GM12878 (cell line): ENCODE measurements around the gene SLC7A1. TPM values are rescaled to one million over a fixed set of nuclear protein-coding genes. Genes with fewer than 3 reads are reported as not detected.
A peak's percentile ranks its signal among the peaks of the same experiment; 100 is the strongest.

Experiments used
- ATF7 ChIP-seq: fragments of 450-650 bp; IDR thresholded peaks from 2 replicates; pipeline ENCODE4 v1.6.1; 2016; ENCODE audit warnings: low read depth, mild to moderate bottlenecking
- BRCA1 ChIP-seq: IDR thresholded peaks from 2 replicates; pipeline ENCODE4 v1.6.1; 2011; ENCODE audit warnings: low read depth, low read length, improper control_type of control experiment
- CBX3 ChIP-seq: fragments of 200-600 bp; sonication (generic); IDR thresholded peaks from 2 replicates; pipeline ENCODE4 v1.6.1; 2016; ENCODE audit warnings: low read depth, borderline replicate concordance
- CREB1 ChIP-seq: IDR thresholded peaks from 2 replicates; pipeline ENCODE4 v1.6.1; 2012; ENCODE audit warnings: low read depth, mild to moderate bottlenecking, inconsistent platforms
- EP300 ChIP-seq, 2 experiments: fragments of 150-350 bp in 1 of 2; IDR thresholded peaks; 2 replicates each; pipeline ENCODE4 v1.6.1; 2011 to 2012; ENCODE audit warnings: low read depth in 2 of 2, low read length in 2 of 2, borderline replicate concordance in 1 of 2, improper control_type of control experiment in 1 of 2, inconsistent platforms in 1 of 2; ENCODE audit not compliant: control insufficient read depth in 1 of 2
- IKZF1 ChIP-seq: fragments of 450-650 bp; conservative IDR thresholded peaks from 2 replicates; pipeline ENCODE4 v1.6.1; 2017; ENCODE audit warnings: antibody characterized with exemption, mild to moderate bottlenecking
- JUND ChIP-seq: IDR thresholded peaks from 2 replicates; pipeline ENCODE4 v1.6.1; 2012; ENCODE audit warnings: low read depth, mild to moderate bottlenecking, low read length, improper control_type of control experiment, moderate library complexity
- PKNOX1 ChIP-seq: fragments of 450-650 bp; IDR thresholded peaks from 2 replicates; pipeline ENCODE4 v1.6.1; 2016; ENCODE audit warnings: mild to moderate bottlenecking
- POLR2AphosphoS2 ChIP-seq: IDR thresholded peaks from 2 replicates; pipeline ENCODE4 v1.6.1; 2011; ENCODE audit warnings: low read depth, mild to moderate bottlenecking, low read length, improper control_type of control experiment, moderate library complexity
- REST ChIP-seq: IDR thresholded peaks from 2 replicates; pipeline ENCODE4 v1.6.1; 2012; ENCODE audit warnings: mild to moderate bottlenecking, low read depth, low read length
- ZNF217 ChIP-seq: fragments of 450-650 bp; IDR thresholded peaks from 2 replicates; pipeline ENCODE4 v1.6.1; 2017; ENCODE audit warnings: antibody characterized with exemption, mild to moderate bottlenecking
- ZNF24 ChIP-seq: fragments of 450-650 bp; IDR thresholded peaks from 2 replicates; pipeline ENCODE4 v1.6.1; 2017; ENCODE audit warnings: antibody characterized with exemption, mild to moderate bottlenecking
- ZNF687 ChIP-seq: fragments of 450-650 bp; IDR thresholded peaks from 2 replicates; pipeline ENCODE4 v1.6.1; 2017; ENCODE audit warnings: mild to moderate bottlenecking, moderate library complexity
- polyA plus RNA-seq, 11 experiments: library from polyadenylated mRNA; depleted of rRNA in 4 of 11; unstranded in 6 of 11; stranded (reverse) in 5 of 11; fragments of >200 nt; fragmentation: Nextera tagmentation in 4 of 11; fragmentation: Illumina TruSeq in 1 of 11; extraction: Ambion mirVana in 4 of 11; extraction: Trizol in 1 of 11; gene quantifications; 1 replicate in 1 of 11; 2 replicates in 10 of 11; pipeline versions ENCODE4 v1.2.1 to v1.2.3, GENCODE V29; 2011 to 2016; ENCODE audit warnings: inconsistent platforms in 2 of 11, missing spikeins in 2 of 11, low read depth in 1 of 11
- total RNA-seq, 4 experiments: library from RNA; depleted of rRNA in 3 of 4; stranded (reverse); fragments of >200 nt in 3 of 4; fragmentation: Illumina TruSeq in 1 of 4; extraction: Trizol in 1 of 4; gene quantifications; 2 replicates each; pipeline versions ENCODE4 v1.2.1 to v1.2.3, GENCODE V29; 2013 to 2021
- TF ChIP-seq, protein P1 (sequence below): fragments of 450-650 bp; IDR thresholded peaks from 2 replicates; pipeline ENCODE4 v1.6.1; 2018; ENCODE audit warnings: mild to moderate bottlenecking, low read depth, moderate library complexity; ENCODE audit not compliant: partially characterized antibody

Gene SLC7A1
- total and polyA plus RNA-seq, 10 of the 15 experiments (the other 5 are each of a cell fraction or from before 2014, with no cell fraction given): 6.4 to 91.7 (median 23.4) TPM

DNA sequence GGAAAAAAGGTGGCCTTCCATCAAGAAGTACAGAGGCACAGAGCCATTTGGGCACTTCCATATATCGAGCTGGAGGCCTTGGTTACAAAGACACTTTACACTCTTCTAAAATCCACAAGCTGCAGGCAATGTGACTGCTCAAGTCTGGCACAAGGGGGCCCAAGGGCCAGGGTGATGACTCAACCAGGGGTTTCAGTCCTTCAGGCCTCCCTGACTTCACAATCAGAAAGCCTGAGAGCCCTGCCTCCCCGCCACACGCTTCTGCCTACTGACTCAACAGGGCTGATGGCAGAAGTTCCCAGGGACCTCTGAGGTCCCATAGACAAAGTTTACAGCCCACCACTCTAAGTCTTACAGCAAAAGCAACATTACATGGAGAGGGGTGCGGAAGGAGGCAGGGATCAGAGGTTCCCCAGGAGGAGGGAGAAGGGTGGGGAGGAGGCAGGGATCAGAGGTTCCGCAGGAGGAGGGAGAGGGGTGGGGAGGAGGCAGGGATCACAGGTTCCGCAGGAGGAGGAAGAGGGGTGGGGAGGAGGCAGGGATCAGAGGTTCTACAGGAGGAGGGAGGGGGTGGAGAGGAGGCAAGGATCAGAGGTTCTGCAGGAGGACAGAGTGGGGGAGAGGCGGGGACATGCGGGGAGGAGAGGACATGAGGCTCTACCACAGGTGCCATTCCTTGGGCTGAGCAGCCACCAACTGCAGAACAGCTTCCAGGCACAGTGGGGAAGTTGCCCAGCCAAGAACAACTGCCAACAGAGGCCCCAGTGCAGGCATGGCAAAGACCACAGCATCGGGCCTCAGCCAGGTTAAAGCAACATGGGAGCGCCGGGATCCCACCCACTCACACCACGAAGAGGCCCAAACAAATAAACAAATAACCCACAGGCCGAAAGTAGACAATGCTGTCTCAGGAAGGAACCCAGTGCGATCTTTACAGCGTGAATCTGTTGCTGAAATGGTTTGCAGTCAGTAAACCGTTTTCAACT, 52.0 kb downstream of the SLC7A1 start (continued):
- TF ChIP-seq ZNF687 (no peak), BRCA1 (no peak), CBX3 (no peak), REST (no peak), IKZF1 (no peak), ZNF24 (no peak), POLR2AphosphoS2 (no peak), ATF7 (no peak), ZNF217 (no peak), CREB1 (0 out of 2 replicates have a peak, but pooled peaks have one; percentile 38), EP300 (IDR thresholded peaks at IDR 0.05; ENCODE audit: borderline replicate concordance in 1 of 2, control insufficient read depth in 1 of 2, low read depth in 2 of 2, low read length in 2 of 2) (no peak), PKNOX1 (no peak), JUND (0 out of 2 replicates have a peak, but pooled peaks have one; percentile 46)
- TF ChIP-seq, protein P1, sequence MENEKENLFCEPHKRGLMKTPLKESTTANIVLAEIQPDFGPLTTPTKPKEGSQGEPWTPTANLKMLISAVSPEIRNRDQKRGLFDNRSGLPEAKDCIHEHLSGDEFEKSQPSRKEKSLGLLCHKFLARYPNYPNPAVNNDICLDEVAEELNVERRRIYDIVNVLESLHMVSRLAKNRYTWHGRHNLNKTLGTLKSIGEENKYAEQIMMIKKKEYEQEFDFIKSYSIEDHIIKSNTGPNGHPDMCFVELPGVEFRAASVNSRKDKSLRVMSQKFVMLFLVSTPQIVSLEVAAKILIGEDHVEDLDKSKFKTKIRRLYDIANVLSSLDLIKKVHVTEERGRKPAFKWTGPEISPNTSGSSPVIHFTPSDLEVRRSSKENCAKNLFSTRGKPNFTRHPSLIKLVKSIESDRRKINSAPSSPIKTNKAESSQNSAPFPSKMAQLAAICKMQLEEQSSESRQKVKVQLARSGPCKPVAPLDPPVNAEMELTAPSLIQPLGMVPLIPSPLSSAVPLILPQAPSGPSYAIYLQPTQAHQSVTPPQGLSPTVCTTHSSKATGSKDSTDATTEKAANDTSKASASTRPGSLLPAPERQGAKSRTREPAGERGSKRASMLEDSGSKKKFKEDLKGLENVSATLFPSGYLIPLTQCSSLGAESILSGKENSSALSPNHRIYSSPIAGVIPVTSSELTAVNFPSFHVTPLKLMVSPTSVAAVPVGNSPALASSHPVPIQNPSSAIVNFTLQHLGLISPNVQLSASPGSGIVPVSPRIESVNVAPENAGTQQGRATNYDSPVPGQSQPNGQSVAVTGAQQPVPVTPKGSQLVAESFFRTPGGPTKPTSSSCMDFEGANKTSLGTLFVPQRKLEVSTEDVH: no peak
